Activated CD8-positive, alpha-beta T cell treated with anti-CD3 and anti-CD28 coated beads for 36 hours (primary cell): ENCODE results near the gene RBM38. TPM values are rescaled to one million over a fixed set of nuclear protein-coding genes. Genes with fewer than 3 reads are reported as not detected.

Source experiments
- ATAC-seq: fragments of 200-7000 bp; cut with Tn5 transposase; one replicate; pipeline ENCODE4 v1.10.0; 2021; ENCODE audit warnings: mild to moderate bottlenecking, moderate library complexity
- CTCF ChIA-PET: fragments of 350-600 bp; sonication (Branson Sonifier 250); formaldehyde crosslinking; loops from one replicate; lab custom pipeline; 2021; ENCODE audit warnings: antibody characterized with exemption; lab: Charles Lee
- POLR2A ChIA-PET: fragments of 350-600 bp; sonication (Branson Sonifier 250); formaldehyde crosslinking; loops from one replicate; lab custom pipeline; 2021; ENCODE audit warnings: antibody characterized with exemption; lab: Charles Lee
- DNase-seq: peaks from one replicate; pipeline ENCODE4 v3.0.0-alpha.2; 2020
- H3K27ac Mint-ChIP-seq: one replicate; pipeline ENCODE4 v1.8.0; 2021; ENCODE audit warnings: mild to moderate bottlenecking, mixed read lengths
- H3K27me3 Mint-ChIP-seq: one replicate; pipeline ENCODE4 v1.8.0; 2021; ENCODE audit warnings: mixed read lengths
- H3K36me3 Mint-ChIP-seq: one replicate; pipeline ENCODE4 v1.8.0; 2021; ENCODE audit warnings: low read depth, mixed read lengths
- H3K4me1 Mint-ChIP-seq: one replicate; pipeline ENCODE4 v1.8.0; 2021; ENCODE audit warnings: low read depth, mixed read lengths
- H3K4me3 Mint-ChIP-seq: one replicate; pipeline ENCODE4 v1.8.0; 2021; ENCODE audit warnings: mild to moderate bottlenecking, moderate library complexity, mixed read lengths
- H3K9me3 Mint-ChIP-seq: one replicate; pipeline ENCODE4 v1.8.0; 2021; ENCODE audit warnings: mixed read lengths
- CTCF ChIP-seq: fragments of 200-600 bp; IDR thresholded peaks from one replicate; pipeline ENCODE4 v1.8.0; 2022; ENCODE audit warnings: antibody characterized with exemption, mild to moderate bottlenecking
- intact Hi-C: fragments of 100-400 bp; cut with micrococcal nuclease; formaldehyde crosslinking; loops from one replicate; pipeline ENCODE4 v1.10.0; 2022
- total RNA-seq, 2 experiments: library from RNA; stranded (reverse); gene quantifications; one replicate each; pipeline ENCODE4 v1.2.3, GENCODE V29; 2021

RBM38 gene
- total RNA-seq, 2 experiments from 2014 or later: 114 to 116 TPM

GRCh38 chr20:57377350-57377749, 13.8 kb upstream of the RBM38 start:
- CTCF ChIA-PET: interaction anchor here (1.0 to 1.6 kb wide), 3 partner anchors 19 to 207 kb away, joined by 3 to 4 read pairs (median 3); no protein-coding TSS in a partner anchor
- H3K36me3 Mint-ChIP-seq: peaks cover 37% of the 10 kb centered on the region
- H3K4me3 Mint-ChIP-seq: no peak overlapping the region
- H3K27ac Mint-ChIP-seq: no peak overlapping the region
- intact Hi-C loops: no loop called here
- TF ChIP-seq CTCF: no peak
- H3K9me3 Mint-ChIP-seq: no peaks in the 10 kb centered on the region
- no peaks in the 10 kb centered on the region for H3K27me3 Mint-ChIP-seq
- POLR2A ChIA-PET: interaction anchor here (1.5 kb wide), 2 partner anchors 15 to 16 kb away, joined by 3 to 4 read pairs; no protein-coding TSS in a partner anchor
- peaks cover 34% of the 10 kb centered on the region for H3K4me1 Mint-ChIP-seq
- DNase-seq: no peak
- no peak for ATAC-seq

- H3K4me1 Mint-ChIP-seq: peaks cover 40% of the 10 kb centered on the region
- ATAC-seq (no peak), DNase-seq (no peak)
- POLR2A ChIA-PET: interaction anchor here (0.6 to 1.5 kb wide), 4 partner anchors 12 to 251 kb away, joined by 3 to 4 read pairs (median 4); no protein-coding TSS in a partner anchor
- H3K27ac Mint-ChIP-seq: no peak overlapping the region
- no peaks in the 10 kb centered on the region for H3K27me3 Mint-ChIP-seq
- no peaks in the 10 kb centered on the region for H3K9me3 Mint-ChIP-seq
- CTCF ChIA-PET: interaction anchor here (1.0 to 3.3 kb wide), 3 partner anchors 14 to 207 kb away, joined by 3 to 18 read pairs (median 5); no protein-coding TSS in a partner anchor
- H3K4me3 Mint-ChIP-seq: no peak overlapping the region
- H3K36me3 Mint-ChIP-seq: peaks cover 37% of the 10 kb centered on the region
- no peak for TF ChIP-seq CTCF
- intact Hi-C loops: no loop called here
Measured at GRCh38 chr20:57378107-57378506, 13.1 kb upstream of the RBM38 start.

GRCh38 chr20:57378646-57379262, 12.4 kb upstream of the RBM38 start:
- TF ChIP-seq CTCF: no peak
- Mint-ChIP-seq H3K4me1 (peaks cover 34% of the 10 kb centered on the region), H3K4me3 (no peak overlapping the region), H3K9me3 (no peaks in the 10 kb centered on the region), H3K27me3 (no peaks in the 10 kb centered on the region), H3K27ac (peak overlapping the region; percentile 28), H3K36me3 (peaks cover 32% of the 10 kb centered on the region)
- ChIA-PET POLR2A (interaction anchor here (0.8 to 3.4 kb wide), 5 partner anchors 11 to 21 kb away, joined by 3 to 15 read pairs (median 4); partner anchors contain the start of gene RBM38), CTCF (interaction anchor here (1.0 to 3.3 kb wide), 9 partner anchors 10 to 120 kb away, joined by 3 to 18 read pairs (median 5); partner anchors contain the start of gene RBM38)
- DNase-seq (no peak), ATAC-seq (no peak)
- intact Hi-C loops: no loop called here

GRCh38 chr20:57379263-57379647, 11.9 kb upstream of the RBM38 start:
- no peak for DNase-seq
- intact Hi-C loops: no loop called here
- H3K27me3 Mint-ChIP-seq: no peaks in the 10 kb centered on the region
- no peak for ATAC-seq
- H3K36me3 Mint-ChIP-seq: peaks cover 28% of the 10 kb centered on the region
- H3K27ac Mint-ChIP-seq: peak overlapping the region; percentile 28
- H3K4me1 Mint-ChIP-seq: peaks cover 31% of the 10 kb centered on the region
- CTCF ChIA-PET: interaction anchor here (1.0 to 4.8 kb wide), 13 partner anchors 10 to 119 kb away, joined by 3 to 26 read pairs (median 4); partner anchors contain the start of gene RBM38
- no peaks in the 10 kb centered on the region for H3K9me3 Mint-ChIP-seq
- H3K4me3 Mint-ChIP-seq: no peak overlapping the region
- POLR2A ChIA-PET: interaction anchor here (1.0 to 3.4 kb wide), 4 partner anchors 11 to 30 kb away, joined by 3 to 15 read pairs (median 8); partner anchors contain the start of gene RBM38
- TF ChIP-seq CTCF: no peak
